Inflammatory macrophage treated with lipopolysaccharide for 1 hour (primary cell): ENCODE measurements around the gene TLK2.

Experiments
- DNase-seq, 2 donors: peaks; one replicate each; pipeline ENCODE4 v3.0.0-alpha.2; 2020 to 2022

Gene TLK2

GRCh38 chr17:62658136-62658920 lies 179.7 kb downstream of the TLK2 start:
- DNase-seq = no peak

- DNase-seq = no peak
These were observed 182.0 kb downstream of the TLK2 start for GRCh38 chr17:62660629-62661118.

GRCh38 chr17:62661337-62661736 lies 182.7 kb downstream of the TLK2 start:
- no peak for DNase-seq

GRCh38 chr17:62662855-62663254 lies 184.2 kb downstream of the TLK2 start:
- no peak for DNase-seq
